KBM-7 (cell line): ENCODE results near the gene MKNK2.
"Not testable (repeated sequence)": the region's sequence is repeated elsewhere in the genome, so short reads cannot be mapped to it uniquely, and the experiment has no call there.

ENCODE experiments used
- DNase-seq: peaks from one replicate; pipeline ENCODE4 v3.0.0-alpha.2; 2015
- in situ Hi-C: fragments of 300-500 bp; cut with MboI; formaldehyde crosslinking; loops from 2 replicates; pipeline ENCODE4 v1.14.3; 2020; ENCODE audit warnings: low sequenced_read_pairs, low pct_unique_long_range_greater_than_20kb, mixed read lengths

MKNK2 gene

DNA sequence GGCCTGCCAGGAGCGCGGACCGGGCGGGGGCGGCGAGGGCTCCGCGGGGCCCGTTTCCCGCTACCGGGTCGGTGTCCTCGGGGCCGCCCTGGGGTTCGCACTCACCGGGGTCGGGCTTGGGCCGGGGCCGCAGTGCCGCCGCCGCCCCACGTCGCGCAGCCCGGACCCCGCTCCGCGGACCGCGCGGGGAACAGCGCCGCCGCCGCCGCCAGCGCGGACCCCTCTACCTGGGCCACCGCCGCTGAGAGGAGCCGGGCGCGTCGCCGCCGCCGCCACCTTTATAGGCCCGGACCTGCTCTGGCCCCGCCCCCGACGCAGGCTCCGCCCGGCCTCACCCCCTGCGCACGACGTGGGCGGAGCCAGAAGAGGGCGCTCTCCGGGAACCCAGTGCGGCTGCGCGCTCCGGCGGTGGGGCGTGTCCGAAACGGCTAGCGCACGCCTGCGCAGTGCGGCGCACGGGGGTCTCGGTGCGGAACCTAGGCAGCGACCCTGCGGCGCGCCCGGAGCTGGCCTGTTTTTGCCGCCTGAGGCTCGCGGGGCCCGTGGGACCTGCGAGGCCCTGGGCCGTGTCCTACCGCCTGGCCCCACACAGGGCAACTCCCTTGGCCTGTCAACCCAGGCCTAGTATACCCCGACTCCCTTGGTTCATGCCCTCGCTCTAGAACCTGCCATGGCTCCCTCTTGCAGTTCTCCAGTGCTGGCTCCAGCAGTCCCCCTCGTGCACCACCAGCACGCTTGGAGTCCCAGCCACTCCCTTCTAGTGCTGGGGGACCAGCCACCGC is at the start of gene MKNK2:
Gene MKNK2 (minus strand): TSS at position 254 of the 782 bp plus-strand sequence. CDS start 393 bp downstream, outside the sequence.
- peak; percentile 85 for DNase-seq

DNA sequence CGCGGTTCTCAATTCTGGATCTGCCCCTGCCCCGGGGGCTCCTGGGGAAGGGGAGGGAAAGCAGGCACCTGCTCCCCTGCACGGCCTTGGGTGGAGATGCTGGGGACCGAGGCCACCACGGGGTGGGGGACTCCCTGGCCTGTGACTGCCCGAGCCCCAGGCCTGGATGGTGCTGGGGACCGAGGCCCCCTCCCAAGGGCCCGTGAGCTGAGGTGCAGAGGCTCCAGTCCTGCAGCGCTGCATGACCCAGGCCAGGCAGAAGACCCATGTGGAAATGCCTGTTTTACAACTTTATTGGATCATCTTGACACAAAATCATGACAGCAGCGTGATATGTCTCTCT is 49.6 kb upstream of the MKNK2 start:
- no peak for DNase-seq
- in situ Hi-C loops, result no loop called here

More for the DNA sequence above, at the start of gene MKNK2:
- in situ Hi-C loops, result no loop called here

DNA sequence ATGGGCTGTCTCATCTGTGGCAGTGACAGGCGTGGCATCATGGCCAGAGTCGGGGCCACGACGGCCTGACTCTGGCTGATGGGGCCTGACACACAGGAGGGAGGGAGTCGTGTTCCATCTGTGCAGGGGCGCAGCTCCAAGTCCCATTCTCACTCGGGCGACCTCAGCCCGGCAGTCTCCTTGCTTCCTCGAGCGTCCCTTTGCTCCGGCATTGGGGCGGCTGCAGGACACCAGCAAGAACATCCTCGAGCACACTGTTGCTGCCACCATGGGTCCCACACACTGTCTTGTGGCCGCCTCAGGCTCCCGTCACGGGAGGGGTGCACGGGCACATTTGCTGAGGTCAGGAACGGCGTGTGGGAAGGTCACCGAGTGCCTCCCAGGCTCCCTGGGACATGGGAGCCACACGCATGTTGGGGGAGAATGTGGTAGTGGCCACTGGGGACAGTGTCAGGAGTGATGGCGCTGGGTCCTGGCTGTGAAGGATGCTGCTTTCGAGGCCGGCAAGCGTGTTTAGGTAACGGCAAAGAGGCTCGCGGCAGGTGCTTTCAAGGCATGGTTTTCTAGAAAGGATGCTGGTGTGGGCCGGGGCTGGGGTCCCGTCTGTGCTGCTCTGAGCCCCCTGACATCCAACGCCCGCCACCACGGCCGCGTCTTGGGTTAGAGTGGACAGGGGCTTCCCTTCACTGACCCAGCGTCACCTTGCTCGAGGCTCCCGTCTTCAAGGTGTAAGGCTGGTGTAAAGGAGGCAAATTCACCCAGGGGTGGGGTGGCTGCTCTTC is 49.1 kb upstream of the MKNK2 start:
- in situ Hi-C loops, result no loop called here
- DNase-seq, result no peak

DNA sequence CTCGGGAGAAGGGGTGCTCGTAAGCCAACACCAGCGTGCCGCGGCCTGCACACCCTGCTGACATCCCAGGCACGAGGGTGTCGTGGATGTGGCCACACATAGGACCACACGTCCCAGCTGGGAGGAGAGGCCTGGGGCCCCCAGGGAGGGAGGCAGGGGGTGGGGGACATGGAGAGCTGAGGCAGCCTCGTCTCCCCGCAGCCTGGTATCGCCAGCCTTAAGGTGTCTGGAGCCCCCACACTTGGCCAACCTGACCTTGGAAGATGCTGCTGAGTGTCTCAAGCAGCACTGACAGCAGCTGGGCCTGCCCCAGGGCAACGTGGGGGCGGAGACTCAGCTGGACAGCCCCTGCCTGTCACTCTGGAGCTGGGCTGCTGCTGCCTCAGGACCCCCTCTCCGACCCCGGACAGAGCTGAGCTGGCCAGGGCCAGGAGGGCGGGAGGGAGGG is 48.0 kb upstream of the MKNK2 start:
- in situ Hi-C loops, result no loop called here
- DNase-seq, result no peak

DNA sequence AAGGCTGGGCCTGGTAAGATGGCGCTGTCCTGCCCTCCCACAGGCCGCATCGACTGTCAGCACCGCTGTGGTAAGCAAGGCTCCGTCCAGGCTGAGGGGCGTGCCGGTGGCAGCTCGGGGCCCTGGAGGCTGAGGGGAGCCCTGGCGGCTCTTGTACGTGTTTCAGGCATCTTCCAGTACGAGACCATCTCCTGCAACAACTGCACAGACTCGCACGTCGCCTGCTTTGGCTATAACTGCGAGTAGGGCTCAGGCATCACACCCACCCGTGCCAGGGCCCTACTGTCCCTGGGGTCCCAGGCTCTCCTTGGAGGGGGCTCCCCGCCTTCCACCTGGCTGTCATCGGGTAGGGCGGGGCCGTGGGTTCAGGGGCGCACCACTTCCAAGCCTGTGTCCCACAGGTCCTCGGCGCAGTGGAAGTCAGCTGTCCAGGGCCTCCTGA is 46.9 kb upstream of the MKNK2 start:
- in situ Hi-C loops, result no loop called here
- no peak for DNase-seq

DNA sequence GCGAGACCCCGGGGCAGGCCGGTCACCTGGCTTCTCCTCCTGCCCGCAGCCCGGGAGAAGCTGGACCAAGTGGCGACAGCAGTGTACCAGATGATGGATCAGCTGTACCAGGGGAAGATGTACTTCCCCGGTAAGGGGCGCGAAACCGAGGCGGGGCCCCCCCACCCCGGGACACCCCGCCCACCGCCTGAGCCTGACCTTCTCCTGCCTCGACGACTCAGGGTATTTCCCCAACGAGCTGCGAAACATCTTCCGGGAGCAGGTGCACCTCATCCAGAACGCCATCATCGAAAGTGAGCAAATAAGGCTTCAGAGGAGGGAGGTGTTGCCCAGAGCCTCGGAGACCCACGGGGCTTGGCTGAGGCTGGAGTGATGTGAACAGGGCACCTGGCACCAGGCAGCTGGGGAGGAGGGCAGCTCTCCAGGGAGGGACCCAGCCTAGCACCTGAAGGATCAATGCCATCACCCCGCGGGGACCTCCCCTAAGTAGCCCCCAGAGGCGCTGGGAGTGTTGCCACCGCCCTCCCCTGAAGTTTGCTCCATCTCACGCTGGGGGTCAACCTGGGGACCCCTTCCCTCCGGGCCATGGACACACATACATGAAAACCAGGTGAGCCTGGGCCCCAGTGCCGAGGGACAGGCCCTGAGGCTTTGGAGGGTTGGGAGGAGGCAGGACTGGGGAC is 46.3 kb upstream of the MKNK2 start:
- DNase-seq, result no peak
- in situ Hi-C loops, result no loop called here

DNA sequence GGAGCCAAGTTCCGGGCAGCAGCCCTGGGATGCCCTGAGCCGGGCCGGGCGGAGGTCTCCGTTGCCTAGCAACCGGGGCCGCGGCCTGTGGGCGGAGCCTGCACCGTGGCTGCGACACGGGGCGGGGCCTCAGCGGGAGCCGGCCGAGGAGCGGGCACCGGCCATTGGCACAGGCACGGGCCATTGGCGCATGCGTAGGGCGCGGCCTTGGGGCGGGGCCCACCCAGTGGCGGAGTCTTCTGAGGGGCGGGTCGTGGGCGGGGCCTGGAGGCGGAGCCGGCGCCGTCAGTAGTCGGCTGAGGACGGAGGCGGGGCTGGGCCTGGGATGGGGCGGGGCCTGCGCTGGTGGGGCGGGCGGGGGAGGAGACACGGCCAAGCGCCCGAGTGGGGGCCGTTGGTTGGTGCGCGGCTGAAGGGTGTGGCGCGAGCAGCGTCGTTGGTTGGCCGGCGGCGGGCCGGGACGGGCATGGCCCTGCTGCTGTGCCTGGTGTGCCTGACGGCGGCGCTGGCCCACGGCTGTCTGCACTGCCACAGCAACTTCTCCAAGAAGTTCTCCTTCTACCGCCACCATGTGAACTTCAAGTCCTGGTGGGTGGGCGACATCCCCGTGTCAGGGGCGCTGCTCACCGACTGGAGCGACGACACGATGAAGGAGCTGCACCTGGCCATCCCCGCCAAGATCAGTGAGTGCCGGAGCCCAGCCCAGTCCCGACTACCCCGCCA is 45.6 kb upstream of the MKNK2 start, which contains the start of gene IZUMO4:
Gene IZUMO4 (plus strand): TSS at position 436 of the 723 bp plus-strand sequence. CDS start 31 bp downstream, at position 467.
- DNase-seq, result peak; percentile 95
- in situ Hi-C loops, result no loop called here

DNA sequence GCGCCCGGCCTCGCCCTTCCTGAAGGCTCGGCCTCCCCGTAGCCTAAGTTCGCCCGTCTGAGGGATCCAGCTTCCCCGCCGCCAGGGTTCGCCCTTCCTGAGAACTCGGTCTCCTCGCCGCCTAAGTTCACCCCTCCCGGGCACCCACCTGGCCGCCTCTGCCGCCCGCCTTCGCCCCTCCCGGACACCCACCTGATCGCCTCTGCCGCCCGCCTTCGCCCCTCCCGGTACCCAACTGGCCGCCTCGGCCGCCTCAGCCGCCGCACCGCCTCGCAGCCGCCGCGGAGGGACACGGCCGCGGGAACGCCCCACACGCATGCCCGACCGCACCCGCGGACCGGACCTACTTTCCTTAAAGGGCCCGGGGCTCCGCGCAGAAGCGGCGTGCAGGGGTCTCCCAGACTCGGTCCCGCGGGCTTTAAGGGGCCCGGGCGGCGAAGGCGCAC is 45.0 kb upstream of the MKNK2 start, which contains the start of gene MOB3A:
Gene MOB3A (minus strand): TSS at position 293 of the 446 bp plus-strand sequence. CDS start 17,766 bp downstream, outside the sequence.
- DNase-seq, result no peak

DNA sequence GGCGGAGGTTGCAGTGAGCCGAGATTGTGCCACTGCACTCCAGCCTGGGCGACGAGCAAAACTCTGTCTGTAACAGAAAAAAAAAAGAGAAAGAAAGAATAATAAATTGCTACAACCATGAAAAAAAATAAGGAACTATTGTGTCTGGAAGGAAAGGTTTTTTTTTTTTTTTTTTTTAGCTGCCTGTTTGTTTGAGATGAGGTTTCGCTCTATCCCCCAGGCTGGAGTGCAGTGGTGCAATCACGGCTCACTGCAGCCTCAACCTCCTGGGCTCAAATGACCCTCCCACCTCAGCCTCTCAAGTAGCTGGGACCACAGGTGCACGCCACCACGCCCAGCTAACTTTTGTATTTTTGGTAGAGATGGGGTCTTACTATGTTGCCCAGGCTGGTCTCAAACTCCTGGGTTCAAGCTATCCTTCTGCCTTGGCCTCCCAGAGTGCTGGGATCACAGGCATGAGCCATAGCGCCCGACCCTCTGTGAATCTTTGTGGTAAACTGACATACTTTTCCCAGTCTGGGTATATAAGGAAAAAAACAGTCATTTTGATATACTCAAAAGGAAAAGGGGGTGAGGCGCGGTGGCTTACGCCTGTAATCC is 41.0 kb upstream of the MKNK2 start:
- DNase-seq, in situ Hi-C loops: not testable (repeated sequence)

More for the DNA sequence above, 45.0 kb upstream of the MKNK2 start, which contains the start of gene MOB3A:
- in situ Hi-C loops, result no loop called here

DNA sequence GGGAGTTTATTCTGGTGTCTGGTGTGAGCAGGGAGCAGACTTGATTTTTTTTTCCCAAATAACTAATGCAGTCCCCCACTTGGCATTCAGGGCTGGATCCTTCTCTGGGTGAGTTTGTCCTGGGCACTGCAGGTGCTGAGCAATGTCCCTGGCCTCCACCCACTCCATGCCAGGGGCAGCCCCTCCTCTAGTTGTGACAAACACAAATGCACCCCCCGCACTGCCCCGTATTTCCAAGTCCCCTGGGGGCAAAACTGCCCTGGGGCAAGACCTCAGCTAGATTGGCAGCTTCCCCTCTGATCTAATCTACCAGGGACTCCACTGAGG is 38.6 kb upstream of the MKNK2 start:
- DNase-seq, result no peak
- in situ Hi-C loops, result no loop called here

DNA sequence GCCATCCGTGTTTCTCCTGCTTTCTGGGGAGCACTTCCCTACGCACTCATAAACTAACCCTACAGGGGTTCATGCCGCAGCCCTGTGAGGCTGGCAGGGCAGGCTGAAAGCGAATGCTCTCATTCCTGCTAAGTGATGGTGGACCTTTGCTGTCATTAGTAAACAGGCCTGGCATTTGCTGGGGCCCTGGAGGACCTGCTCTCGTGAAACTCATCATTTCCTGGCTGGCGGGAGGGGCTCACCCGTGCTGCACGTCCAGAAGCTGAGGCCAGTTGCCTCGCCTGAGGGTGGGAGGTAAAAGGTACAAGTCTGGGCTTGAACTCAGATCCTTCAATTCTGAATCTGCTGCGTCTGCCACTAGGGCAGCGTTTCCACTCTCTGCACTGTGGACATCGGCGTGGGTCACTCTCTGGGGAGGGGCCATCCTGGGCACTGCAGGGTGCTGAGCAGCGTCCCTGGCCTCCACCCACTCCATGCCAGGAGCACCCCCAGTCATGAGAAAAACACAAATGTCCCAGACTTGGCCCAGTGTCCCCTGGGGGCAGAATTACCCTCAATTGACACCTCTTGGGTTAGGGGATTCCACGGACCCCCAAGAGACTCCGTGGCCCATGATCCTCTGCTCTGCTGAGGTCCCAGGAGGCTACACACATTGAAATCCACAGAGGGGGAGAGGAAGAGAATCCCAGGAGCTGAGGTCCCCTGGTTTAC is 38.1 kb upstream of the MKNK2 start:
- DNase-seq, result peak; percentile 62

DNA sequence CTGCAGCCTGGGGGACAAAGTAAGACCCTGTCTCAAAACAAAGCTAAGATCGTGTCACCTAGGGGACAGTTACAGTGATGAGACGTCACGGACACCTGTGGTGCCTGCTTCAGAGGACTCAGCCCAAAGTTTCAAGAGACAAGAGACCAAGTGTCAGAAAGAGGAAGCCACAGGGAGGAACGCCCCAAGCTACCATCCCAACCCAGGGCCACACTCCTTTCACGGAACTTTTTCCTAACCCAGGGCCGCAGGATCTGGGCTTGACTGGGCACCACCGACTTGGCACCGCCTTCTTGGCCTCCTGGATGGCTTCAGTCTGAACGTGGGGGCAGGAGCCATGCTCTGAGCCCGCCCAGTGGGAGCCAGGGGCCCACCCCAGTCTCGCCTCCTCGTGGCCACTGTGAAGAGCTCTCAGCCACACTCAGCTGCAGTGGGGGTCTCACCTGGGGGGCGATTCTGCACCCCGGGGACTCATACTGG is 36.6 kb upstream of the MKNK2 start:
- peak; percentile 91 for DNase-seq
- in situ Hi-C loops, result no loop called here

More for the DNA sequence above, 38.1 kb upstream of the MKNK2 start:
- in situ Hi-C loops, result no loop called here

DNA sequence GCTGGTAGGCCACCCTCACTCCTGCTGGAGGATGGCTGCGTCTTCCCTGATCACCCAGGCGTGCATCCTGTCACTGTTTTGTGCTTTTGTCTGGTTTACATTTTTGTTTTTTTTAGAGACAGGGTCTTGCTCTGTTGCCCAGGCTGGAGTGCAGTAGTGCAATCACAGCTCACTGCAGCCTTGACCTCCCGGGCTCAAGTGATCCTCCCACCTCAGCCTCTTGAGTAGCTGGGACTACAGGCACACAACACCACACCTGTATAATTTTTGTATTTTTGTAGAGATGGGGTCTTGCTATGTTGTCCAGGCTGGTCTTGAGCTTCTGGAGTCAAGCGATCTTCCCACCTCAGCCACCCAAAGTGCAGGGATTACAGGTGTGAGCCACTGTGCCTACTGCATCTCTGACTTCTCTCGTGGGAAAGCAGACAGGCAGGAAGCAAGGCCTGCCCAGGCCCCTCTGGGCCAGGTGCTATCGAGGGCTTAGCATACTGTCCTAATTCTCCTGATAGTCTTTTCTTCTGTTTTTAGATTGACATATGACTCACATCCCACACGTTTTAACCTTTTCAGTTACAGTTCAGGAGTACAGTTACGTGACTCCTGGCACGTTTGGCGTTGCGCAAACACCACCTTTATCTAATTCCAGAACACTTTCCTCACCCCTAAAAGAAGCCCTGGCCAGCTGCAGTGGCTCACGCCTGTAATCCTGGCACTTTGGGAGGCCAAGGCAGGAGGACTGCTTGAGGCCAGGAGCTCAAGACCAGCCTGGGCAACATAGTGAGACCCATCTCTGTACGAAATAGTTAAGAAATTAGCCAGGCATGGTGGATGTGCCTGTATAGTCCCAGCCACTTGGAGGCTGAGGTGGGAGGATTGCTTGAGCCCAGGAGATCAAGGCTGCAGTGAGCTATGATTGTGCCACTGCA is 35.9 kb upstream of the MKNK2 start:
- peak; percentile 81 for DNase-seq
- in situ Hi-C loops, result not testable (repeated sequence)

DNA sequence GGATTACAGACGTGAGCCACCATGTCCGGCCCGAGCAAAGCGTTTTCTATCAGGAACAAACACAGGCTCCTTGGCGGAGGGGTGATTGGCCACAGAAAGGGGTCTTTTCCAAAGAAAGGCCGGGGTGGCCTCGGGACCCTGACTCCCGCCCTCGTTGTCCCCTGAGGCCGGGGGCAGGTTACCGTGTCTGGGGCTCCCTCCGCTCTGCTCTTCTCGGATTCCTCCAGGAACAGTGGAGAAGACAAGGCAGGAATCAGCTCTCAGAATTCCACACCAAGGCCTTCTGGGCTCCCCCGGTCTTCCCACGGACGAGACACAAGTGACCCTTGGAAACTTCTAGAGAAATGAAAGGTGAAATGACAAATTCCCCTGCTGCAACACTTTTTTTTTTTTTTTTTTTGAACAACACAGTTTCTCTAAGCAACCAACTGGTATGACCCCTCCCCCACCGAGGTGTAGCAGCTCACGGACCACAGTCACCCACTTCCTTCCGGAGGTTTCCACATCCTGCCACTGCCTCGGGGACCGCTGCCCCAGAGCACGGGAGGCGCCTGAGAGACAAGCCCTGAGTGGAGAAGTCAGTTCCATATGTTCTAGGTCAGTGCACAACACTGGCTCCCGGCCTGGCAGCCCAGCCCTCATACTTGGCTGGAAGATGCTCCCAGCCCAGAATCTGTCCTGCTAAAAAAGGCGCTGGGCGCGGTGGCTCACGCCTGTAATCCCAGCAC is 34.1 kb upstream of the MKNK2 start:
- in situ Hi-C loops, result no loop called here
- DNase-seq, result peak; percentile 98

DNA sequence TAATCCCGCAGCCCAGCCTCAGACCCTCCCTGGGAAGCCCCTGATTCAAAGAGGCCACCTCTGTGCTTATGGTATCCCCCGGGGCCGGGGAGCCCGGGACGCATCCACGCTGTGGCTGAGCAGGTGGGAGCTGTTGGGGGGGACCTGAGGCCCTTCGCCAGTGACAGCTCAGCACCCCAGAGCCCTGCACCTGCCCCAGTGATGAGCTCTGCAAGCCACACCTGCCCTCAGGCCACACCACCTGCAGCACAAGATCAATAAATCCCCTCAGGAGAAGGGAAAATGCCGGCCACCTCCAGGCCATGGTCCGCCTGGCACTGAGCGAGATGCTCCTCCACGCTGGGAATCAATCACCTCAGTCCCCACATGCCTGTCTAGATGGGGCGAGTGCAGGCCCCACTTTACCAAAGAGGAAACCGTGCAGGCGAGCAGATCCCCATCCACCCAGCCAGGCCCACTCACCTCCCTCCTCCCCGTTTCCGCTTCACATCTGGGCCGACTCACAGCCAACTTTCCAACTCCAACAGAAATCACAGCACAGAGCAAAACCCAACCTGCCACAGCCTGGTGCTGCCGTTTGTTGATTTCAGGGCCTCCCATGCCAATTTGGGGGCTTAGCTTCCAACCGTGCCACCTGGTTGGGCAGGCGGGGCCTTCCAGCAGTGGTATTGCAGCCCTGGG is 32.3 kb upstream of the MKNK2 start:
- in situ Hi-C loops, result no loop called here
- DNase-seq, result peak; percentile 88
